Measurements from ENCODE around the gene HDGFL1.

The HDGFL1 gene

DNA sequence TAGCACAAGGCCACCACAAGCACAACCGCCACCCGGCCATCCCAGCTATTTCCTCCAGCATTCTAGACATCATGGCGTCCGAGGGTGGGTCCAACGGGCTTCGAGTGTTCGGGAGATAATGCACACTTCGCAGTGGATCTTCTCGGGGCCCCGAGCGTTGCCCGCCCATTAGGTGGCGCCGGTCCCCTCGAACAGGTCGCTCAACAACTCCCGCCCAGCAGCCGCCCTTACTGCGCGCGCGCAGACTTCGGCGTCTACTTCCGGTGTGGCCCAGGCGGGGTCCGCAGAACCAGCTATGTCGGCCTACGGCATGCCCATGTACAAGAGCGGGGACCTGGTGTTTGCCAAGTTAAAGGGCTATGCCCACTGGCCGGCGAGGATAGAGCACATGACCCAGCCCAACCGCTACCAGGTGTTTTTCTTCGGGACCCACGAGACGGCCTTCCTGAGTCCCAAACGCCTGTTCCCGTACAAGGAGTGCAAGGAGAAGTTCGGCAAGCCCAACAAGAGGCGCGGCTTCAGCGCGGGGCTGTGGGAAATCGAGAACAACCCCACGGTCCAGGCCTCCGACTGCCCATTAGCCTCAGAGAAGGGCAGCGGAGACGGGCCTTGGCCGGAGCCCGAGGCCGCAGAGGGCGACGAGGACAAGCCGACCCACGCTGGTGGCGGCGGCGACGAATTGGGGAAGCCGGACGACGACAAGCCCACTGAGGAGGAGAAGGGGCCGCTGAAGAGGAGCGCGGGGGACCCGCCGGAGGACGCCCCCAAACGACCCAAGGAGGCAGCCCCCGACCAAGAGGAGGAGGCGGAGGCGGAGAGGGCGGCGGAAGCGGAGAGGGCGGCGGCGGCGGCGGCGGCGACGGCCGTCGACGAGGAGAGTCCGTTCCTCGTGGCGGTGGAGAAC, at the start of gene HDGFL1:
Gene HDGFL1 (plus strand): TSS at position 286 of the 904 bp plus-strand sequence. CDS start 10 bp downstream, at position 296.
- TF ChIP-seq, protein P1, sequence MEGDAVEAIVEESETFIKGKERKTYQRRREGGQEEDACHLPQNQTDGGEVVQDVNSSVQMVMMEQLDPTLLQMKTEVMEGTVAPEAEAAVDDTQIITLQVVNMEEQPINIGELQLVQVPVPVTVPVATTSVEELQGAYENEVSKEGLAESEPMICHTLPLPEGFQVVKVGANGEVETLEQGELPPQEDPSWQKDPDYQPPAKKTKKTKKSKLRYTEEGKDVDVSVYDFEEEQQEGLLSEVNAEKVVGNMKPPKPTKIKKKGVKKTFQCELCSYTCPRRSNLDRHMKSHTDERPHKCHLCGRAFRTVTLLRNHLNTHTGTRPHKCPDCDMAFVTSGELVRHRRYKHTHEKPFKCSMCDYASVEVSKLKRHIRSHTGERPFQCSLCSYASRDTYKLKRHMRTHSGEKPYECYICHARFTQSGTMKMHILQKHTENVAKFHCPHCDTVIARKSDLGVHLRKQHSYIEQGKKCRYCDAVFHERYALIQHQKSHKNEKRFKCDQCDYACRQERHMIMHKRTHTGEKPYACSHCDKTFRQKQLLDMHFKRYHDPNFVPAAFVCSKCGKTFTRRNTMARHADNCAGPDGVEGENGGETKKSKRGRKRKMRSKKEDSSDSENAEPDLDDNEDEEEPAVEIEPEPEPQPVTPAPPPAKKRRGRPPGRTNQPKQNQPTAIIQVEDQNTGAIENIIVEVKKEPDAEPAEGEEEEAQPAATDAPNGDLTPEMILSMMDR (IDR thresholded peaks at IDR 0.05; ENCODE audit: low read depth, low read length): no peak
- DNase-seq (ENCODE audit: low read depth, low spot score): no peak
- in situ Hi-C loops (cut with HindIII; ENCODE audit: low sequenced_read_pairs): no loop called here
- no peak within 1 kb of the TSS for H3K4me3 ChIP-seq (ENCODE audit: low read depth, low read length)

DNA sequence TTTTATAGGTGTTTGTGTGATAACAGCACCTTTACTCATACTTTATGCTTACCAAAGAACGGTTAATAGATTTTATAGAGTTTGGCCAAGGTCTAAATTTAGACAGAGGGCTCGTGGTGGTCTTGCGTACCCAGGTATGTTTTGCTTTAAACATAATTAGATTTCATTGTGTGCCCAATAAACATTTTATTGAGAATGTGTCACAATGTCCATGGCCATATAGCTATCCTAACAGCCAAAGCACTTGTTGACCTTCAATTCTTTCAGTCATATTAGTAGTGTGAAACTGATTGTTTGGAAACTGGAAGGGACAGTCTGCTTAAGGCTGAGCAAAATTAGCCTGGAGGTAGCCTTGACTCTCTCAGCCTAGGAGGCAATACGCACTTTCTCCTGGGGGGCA, 48.3 kb upstream of the HDGFL1 start:
- TF ChIP-seq, protein P1 (IDR thresholded peaks at IDR 0.05; ENCODE audit: low read depth, low read length): no peak
- in situ Hi-C loops (cut with HindIII; ENCODE audit: low sequenced_read_pairs): no loop called here
- no peak overlapping the region for H3K4me3 ChIP-seq (ENCODE audit: low read depth, low read length)
- no peak for DNase-seq (ENCODE audit: low read depth, low spot score)

DNA sequence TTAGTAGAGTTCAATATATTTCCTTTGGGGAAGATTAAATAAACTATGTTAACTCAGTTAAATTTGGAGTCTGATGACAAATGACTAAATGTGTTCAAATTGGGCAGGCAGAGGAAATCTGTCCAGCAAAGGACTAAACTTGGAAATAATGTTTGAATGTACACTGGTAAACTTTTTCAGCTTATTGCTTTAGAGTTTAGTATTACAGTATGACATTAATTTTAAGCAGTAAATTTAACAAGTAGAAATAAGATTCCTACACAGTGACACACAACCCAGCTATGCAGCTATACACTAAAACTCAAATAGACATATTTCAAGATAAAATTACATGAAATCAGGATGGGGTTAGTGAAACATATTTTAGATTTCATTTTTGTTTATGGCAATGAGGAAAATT, 42.6 kb upstream of the HDGFL1 start:
- TF ChIP-seq, protein P1 (IDR thresholded peaks at IDR 0.05; ENCODE audit: low read depth, low read length): no peak
- in situ Hi-C loops (cut with HindIII; ENCODE audit: low sequenced_read_pairs): no loop called here
- no peak overlapping the region for H3K4me3 ChIP-seq (ENCODE audit: low read depth, low read length)
- DNase-seq (ENCODE audit: low read depth, low spot score): peak; percentile 4

DNA sequence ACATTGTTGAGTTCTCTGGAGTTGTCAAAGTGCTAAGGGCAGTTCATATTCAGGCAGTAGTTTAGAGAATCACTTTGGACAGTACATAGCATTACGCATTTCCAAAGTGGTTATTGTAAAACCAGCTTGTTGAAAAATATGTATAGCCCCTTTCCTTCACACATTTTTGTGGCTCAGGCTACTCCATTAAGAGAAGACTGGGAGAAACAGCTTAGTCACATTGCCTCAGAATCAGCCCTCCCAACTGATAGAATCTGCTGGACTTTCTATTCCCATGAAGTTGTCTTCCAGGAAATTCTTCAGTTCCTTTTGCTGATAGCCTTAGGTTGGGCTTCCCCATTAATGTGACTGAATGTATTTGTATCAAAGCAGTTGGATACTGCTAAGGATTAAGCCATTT, 39.5 kb upstream of the HDGFL1 start:
- DNase-seq (ENCODE audit: low read depth, low spot score): no peak
- H3K4me3 ChIP-seq (ENCODE audit: low read depth, low read length): no peak overlapping the region
- in situ Hi-C loops (cut with HindIII; ENCODE audit: low sequenced_read_pairs): no loop called here
- TF ChIP-seq, protein P1 (IDR thresholded peaks at IDR 0.05; ENCODE audit: low read depth, low read length): no peak

DNA sequence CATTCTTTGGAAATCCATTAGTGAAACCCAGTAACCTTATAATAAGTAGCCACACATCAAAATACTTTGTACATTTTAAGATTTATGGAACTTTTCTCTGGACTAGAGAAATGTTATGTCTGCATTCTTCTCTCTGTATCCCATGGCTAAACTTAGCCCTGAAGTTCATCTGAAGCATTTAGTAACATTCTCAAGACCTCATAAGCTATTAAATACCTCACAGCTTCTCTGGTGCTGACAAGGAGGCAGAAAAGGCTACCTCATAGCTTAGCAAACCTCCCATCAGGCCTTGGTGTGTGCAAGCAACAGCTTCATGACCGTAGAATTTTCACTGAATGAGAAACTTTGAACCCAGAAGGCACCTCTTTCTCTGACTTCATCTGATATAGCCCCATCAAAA, 38.9 kb upstream of the HDGFL1 start:
- TF ChIP-seq, protein P1 (IDR thresholded peaks at IDR 0.05; ENCODE audit: low read depth, low read length): no peak

DNA sequence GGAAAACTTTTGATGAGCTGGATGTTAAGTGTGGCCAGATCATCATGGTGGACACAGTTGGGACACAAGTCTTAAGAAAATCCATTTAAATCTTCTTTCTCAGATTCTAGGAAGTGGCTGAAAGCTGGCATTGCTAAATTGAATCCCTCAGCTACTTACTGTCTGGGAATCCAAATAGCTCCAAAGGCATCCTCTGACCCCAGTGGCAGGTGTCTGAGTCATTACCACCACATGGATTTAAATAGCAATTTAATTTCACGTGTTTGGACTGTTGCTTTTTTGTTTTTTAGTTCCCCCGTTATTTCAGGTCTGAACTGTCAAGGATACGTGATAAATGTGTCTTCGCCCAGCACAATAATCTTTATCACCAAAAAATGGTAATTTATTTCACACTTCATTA, 33.2 kb upstream of the HDGFL1 start:
- TF ChIP-seq, protein P1 (IDR thresholded peaks at IDR 0.05; ENCODE audit: low read depth, low read length): no peak
- no peak for DNase-seq (ENCODE audit: low read depth, low spot score)

More for the DNA sequence above, 38.9 kb upstream of the HDGFL1 start:
- no peak for DNase-seq (ENCODE audit: low read depth, low spot score)
- no peak overlapping the region for H3K4me3 ChIP-seq (ENCODE audit: low read depth, low read length)
- in situ Hi-C loops (cut with HindIII; ENCODE audit: low sequenced_read_pairs): no loop called here

More for the DNA sequence above, 33.2 kb upstream of the HDGFL1 start:
- H3K4me3 ChIP-seq (ENCODE audit: low read depth, low read length): no peak overlapping the region
- in situ Hi-C loops (cut with HindIII; ENCODE audit: low sequenced_read_pairs): no loop called here

Measured in astrocyte of the spinal cord (primary cell).